Neutrophil (primary cell): ENCODE data around the gene ITGB8.

ENCODE experiments used
- H3K27ac ChIP-seq: fragments of 200-600 bp; sonication (generic); 2 replicates; pipeline ENCODE4 v1.5.1; 2016; ENCODE audit warnings: mild to moderate bottlenecking, moderate library complexity
- H3K27me3 ChIP-seq: fragments of 200-600 bp; sonication (generic); 2 replicates; pipeline ENCODE4 v1.6.0; 2016; ENCODE audit warnings: mild to moderate bottlenecking
- H3K36me3 ChIP-seq: fragments of 200-600 bp; sonication (generic); 2 replicates; pipeline ENCODE4 v1.5.1; 2017
- H3K4me1 ChIP-seq, 2 experiments: fragments of 200-600 bp in 1 of 2; sonication (generic) in 1 of 2; 1 replicate in 1 of 2; 2 replicates in 1 of 2; pipeline versions ENCODE4 v1.5.1 to v1.6.1; 2013 to 2016; ENCODE audit warnings: low read depth in 1 of 2, low read length in 1 of 2, mild to moderate bottlenecking in 1 of 2, moderate library complexity in 1 of 2; ENCODE audit not compliant: control insufficient read depth in 1 of 2, insufficient read depth in 1 of 2
- H3K4me3 ChIP-seq, 2 experiments: fragments of 200-600 bp in 1 of 2; sonication (generic) in 1 of 2; 1 replicate in 1 of 2; 2 replicates in 1 of 2; pipeline ENCODE4 v1.5.1; 2013 to 2016; ENCODE audit warnings: low read depth in 1 of 2, low read length in 1 of 2, mild to moderate bottlenecking in 1 of 2, moderate library complexity in 1 of 2
- H3K9me3 ChIP-seq: fragments of 200-600 bp; sonication (generic); 2 replicates; pipeline ENCODE4 v1.5.1; 2016
- TF ChIP-seq, protein P1 (sequence below): fragments of 200-600 bp; sonication (generic); IDR thresholded peaks from 2 replicates; pipeline ENCODE4 v1.5.1; 2016; ENCODE audit warnings: antibody characterized with exemption

The ITGB8 gene

DNA sequence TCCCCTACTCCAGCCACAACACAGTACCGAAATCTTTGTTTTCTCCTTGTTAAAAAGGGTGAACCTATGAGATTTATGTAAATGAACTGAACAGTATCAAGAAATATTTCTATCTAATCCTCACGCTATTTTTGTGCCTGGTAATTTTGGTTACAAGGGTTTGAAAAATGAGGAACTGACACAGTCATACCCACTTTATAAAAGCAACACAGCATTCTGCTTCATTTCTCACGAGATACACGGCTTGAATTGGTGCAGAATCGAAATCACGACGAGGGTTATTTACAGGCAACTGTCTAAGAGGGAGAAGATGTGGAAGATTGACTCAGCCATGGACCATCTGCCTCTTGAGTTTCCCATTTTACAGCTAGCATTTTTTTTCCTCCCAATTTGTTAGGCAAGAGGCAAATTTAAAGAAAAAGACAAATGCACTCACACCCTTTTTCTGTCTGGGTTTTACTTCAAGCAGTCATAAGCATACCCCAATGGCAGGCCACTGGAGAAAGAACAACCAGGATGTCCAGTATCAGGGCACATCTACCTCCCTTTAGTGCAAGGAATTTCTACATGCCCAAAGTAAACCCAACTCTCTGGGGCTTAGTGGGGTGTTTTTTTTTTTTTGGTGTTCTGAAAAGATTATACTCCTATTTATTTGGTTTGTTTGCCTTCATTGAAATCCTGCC, 108.1 kb downstream of the ITGB8 start:
- Histone ChIP-seq H3K4me3 (no peak overlapping the region), H3K27me3 (no peaks in the 10 kb centered on the region), H3K4me1 (peaks cover 0 to 7% of the 10 kb centered on the region in 2 experiments), H3K9me3 (no peaks in the 10 kb centered on the region), H3K36me3 (no peaks in the 10 kb centered on the region), H3K27ac (no peak overlapping the region)
- TF ChIP-seq, protein P1, sequence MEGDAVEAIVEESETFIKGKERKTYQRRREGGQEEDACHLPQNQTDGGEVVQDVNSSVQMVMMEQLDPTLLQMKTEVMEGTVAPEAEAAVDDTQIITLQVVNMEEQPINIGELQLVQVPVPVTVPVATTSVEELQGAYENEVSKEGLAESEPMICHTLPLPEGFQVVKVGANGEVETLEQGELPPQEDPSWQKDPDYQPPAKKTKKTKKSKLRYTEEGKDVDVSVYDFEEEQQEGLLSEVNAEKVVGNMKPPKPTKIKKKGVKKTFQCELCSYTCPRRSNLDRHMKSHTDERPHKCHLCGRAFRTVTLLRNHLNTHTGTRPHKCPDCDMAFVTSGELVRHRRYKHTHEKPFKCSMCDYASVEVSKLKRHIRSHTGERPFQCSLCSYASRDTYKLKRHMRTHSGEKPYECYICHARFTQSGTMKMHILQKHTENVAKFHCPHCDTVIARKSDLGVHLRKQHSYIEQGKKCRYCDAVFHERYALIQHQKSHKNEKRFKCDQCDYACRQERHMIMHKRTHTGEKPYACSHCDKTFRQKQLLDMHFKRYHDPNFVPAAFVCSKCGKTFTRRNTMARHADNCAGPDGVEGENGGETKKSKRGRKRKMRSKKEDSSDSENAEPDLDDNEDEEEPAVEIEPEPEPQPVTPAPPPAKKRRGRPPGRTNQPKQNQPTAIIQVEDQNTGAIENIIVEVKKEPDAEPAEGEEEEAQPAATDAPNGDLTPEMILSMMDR = no peak

DNA sequence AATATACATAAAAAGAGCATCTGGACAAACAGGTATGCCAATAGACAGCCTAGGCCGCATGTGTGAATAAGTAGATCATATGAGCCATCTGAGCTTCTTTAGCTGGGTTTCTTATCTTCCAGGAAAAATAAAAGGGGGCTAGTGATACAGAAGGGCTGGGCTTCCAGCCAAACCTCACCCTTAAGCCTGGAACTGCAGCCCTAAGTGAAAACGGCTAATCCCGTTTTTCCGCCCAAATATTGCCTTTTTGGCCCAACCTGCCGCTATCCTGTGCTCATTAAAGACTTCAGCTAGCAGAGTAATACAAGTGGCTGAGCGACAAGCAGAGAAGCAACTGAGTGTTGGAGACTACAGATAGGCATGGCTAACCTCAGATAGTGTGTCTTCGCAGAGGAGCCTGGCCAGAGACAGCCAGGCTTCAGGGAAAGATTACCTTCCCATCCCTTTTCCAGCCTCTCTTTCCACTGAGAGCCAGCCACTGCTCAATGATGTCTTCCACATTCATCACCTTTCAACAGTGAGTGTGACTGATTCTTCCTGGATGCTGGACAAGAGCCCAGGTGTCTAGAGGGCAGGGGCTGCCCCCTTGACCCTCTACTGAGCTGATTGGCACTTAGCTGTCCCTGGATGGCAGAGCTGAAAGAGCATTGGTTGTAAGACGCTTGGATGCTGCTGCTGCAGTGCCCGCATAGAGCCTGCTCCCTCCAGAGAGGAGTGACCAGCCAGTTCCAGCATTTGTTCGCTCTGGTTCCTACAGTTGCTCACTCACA, 108.9 kb downstream of the ITGB8 start:
- Histone ChIP-seq H3K27ac (no peak overlapping the region), H3K4me3 (no peak overlapping the region), H3K4me1 (peaks cover 0 to 7% of the 10 kb centered on the region in 2 experiments), H3K36me3 (no peaks in the 10 kb centered on the region), H3K9me3 (no peaks in the 10 kb centered on the region), H3K27me3 (no peaks in the 10 kb centered on the region)
- TF ChIP-seq, protein P1 = no peak

- Histone ChIP-seq H3K27ac (no peak overlapping the region), H3K4me1 (peaks cover 0 to 7% of the 10 kb centered on the region in 2 experiments), H3K4me3 (no peak overlapping the region), H3K9me3 (no peaks in the 10 kb centered on the region), H3K27me3 (no peaks in the 10 kb centered on the region), H3K36me3 (no peaks in the 10 kb centered on the region)
- TF ChIP-seq, protein P1 = no peak
These were observed 109.9 kb downstream of the ITGB8 start for GRCh38 chr7:20440472-20441105.

DNA sequence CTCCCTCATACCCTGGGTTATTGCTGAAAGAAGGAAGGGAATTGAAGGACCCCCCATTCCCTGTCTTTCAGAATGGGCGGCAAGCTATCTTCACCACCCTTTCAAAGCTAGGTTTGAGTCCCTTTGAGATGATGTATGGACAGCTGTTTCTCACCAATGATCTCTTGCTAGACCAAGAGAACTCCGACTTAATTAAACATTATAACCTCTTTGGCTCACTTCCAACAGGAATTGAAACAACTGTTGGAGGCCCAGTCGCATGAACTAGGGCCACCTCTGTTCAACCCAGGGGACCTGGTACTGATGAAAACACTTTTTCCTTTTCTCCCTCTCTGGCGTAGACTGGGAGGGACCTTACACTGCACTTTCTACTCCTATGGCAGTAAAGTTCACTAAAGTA, 110.6 kb downstream of the ITGB8 start:
- Histone ChIP-seq H3K27ac (no peak overlapping the region), H3K4me1 (peaks cover 0 to 7% of the 10 kb centered on the region in 2 experiments), H3K4me3 (no peak overlapping the region), H3K36me3 (no peaks in the 10 kb centered on the region), H3K27me3 (no peaks in the 10 kb centered on the region), H3K9me3 (no peaks in the 10 kb centered on the region)
- TF ChIP-seq, protein P1 = no peak

DNA sequence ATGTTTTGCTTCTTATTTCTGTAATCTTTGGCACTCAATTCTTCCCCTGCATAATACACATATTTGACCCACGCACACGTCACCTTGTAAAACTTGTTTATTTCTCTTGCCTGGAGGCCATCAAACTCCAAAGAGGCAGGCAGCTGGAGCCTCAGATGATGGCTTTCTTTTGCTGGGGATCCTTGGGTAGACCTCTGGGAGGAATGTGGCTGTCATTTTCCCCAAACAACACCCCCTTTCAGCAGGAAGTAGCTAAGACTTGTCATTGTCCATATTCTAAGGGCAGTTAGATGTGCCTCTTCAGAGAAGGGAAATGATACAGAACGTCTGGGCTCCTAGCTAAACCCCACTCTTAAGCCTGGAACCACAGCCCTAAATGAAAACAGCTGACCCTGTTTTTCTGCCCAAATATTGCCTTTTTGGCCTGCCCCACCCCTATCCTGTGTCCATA, 111.3 kb downstream of the ITGB8 start:
- TF ChIP-seq, protein P1 = no peak
- Histone ChIP-seq H3K27ac (no peak overlapping the region), H3K36me3 (no peaks in the 10 kb centered on the region), H3K9me3 (no peaks in the 10 kb centered on the region), H3K4me1 (peaks cover 0 to 7% of the 10 kb centered on the region in 2 experiments), H3K27me3 (no peaks in the 10 kb centered on the region), H3K4me3 (no peak overlapping the region)
